Keratinocyte (primary cell): ENCODE results near the gene KIF25. TPM values are rescaled to one million over a fixed set of nuclear protein-coding genes. Genes with fewer than 3 reads are reported as not detected.
"Not testable (repeated sequence)": the region's sequence is repeated elsewhere in the genome, so short reads cannot be mapped to it uniquely, and the experiment has no call there.

Experiments used
- DNase-seq: peaks from one replicate; pipeline ENCODE4 v3.0.0-alpha.2; 2011; ENCODE audit warnings: low read depth, missing footprints, low spot score
- FAIRE-seq: peaks from 2 replicates; lab custom pipeline; 2011; peaks lifted over from hg19 to GRCh38; lab: Jason Lieb, UNC
- H2AFZ ChIP-seq: 2 replicates; pipeline ENCODE4 v1.6.0; 2012; ENCODE audit warnings: low read length, control low read depth, inconsistent platforms; ENCODE audit not compliant: control insufficient read depth
- H3K27ac ChIP-seq: 2 replicates; pipeline ENCODE4 v1.5.1; 2011; ENCODE audit warnings: low read length; ENCODE audit not compliant: control insufficient read depth, insufficient read depth
- H3K27me3 ChIP-seq: 3 replicates; pipeline ENCODE4 v1.6.0; 2011; ENCODE audit warnings: low read length; ENCODE audit not compliant: control insufficient read depth, insufficient read depth; ENCODE audit errors: extremely low read depth
- H3K36me3 ChIP-seq, 2 experiments: 2 replicates in 1 of 2; 3 replicates in 1 of 2; pipeline ENCODE4 v1.5.1; 2011; ENCODE audit warnings: low read length in 2 of 2, mild to moderate bottlenecking in 1 of 2; ENCODE audit not compliant: control insufficient read depth in 2 of 2, insufficient read depth in 2 of 2; ENCODE audit errors: extremely low read depth in 1 of 2
- H3K4me1 ChIP-seq: 3 replicates; pipeline ENCODE4 v1.5.1; 2011; ENCODE audit warnings: low read length; ENCODE audit not compliant: control insufficient read depth, insufficient read depth; ENCODE audit errors: extremely low read depth
- H3K4me2 ChIP-seq: 3 replicates; pipeline ENCODE4 v1.6.0; 2011; ENCODE audit warnings: low read depth, low read length; ENCODE audit not compliant: control insufficient read depth, insufficient read depth; ENCODE audit errors: extremely low read depth
- H3K4me3 ChIP-seq, 3 experiments: fragments of 200-600 bp in 1 of 3; sonication (generic) in 1 of 3; 2 replicates in 2 of 3; 3 replicates in 1 of 3; pipeline ENCODE4 v1.5.1; 2011 to 2016; ENCODE audit warnings: low read length in 3 of 3, mild to moderate bottlenecking in 3 of 3, control low read depth in 2 of 3, inconsistent platforms in 1 of 3, low read depth in 1 of 3, mixed read lengths in 1 of 3, mixed run types in 1 of 3, moderate library complexity in 1 of 3; ENCODE audit not compliant: control insufficient read depth in 2 of 3, insufficient read depth in 2 of 3; ENCODE audit errors: extremely low read depth in 1 of 3
- H3K79me2 ChIP-seq: 2 replicates; pipeline ENCODE4 v1.6.0; 2012; ENCODE audit warnings: low read length; ENCODE audit not compliant: control insufficient read depth, insufficient read depth
- H3K9ac ChIP-seq: 3 replicates; pipeline ENCODE4 v1.6.0; 2011; ENCODE audit warnings: low read length; ENCODE audit not compliant: control insufficient read depth, insufficient read depth; ENCODE audit errors: extremely low read depth
- H3K9me1 ChIP-seq: 3 replicates; pipeline ENCODE4 v1.6.0; 2011; ENCODE audit warnings: low read length; ENCODE audit not compliant: control insufficient read depth, insufficient read depth; ENCODE audit errors: extremely low read depth
- H3K9me3 ChIP-seq: 2 replicates; pipeline ENCODE4 v1.5.1; 2012; ENCODE audit warnings: low read depth, low read length; ENCODE audit not compliant: control insufficient read depth
- H4K20me1 ChIP-seq: 3 replicates; pipeline ENCODE4 v1.6.0; 2011; ENCODE audit warnings: low read length; ENCODE audit not compliant: control insufficient read depth, insufficient read depth; ENCODE audit errors: extremely low read depth
- EZH2 ChIP-seq: IDR thresholded peaks from one replicate; pipeline ENCODE4 v1.6.1; 2012; ENCODE audit warnings: inconsistent platforms, mild to moderate bottlenecking, low read length, moderate library complexity
- dilution Hi-C: fragments of 300-500 bp; cut with MboI; formaldehyde crosslinking; loops from one replicate; pipeline ENCODE4 v1.7.0; 2020; ENCODE audit warnings: low sequenced_read_pairs; ENCODE audit not compliant: extremely low pct_ligation_motif_present
- polyA plus RNA-seq, 5 experiments: library from polyadenylated mRNA; depleted of rRNA in 3 of 5; stranded (reverse) in 3 of 5; stranded (forward) in 1 of 5; unstranded in 1 of 5; fragments of >200 nt; gene quantifications; 1 replicate in 1 of 5; 2 replicates in 3 of 5; 3 replicates in 1 of 5; pipeline versions ENCODE4 v1.2.1 to v1.2.3, GENCODE V29; 2011 to 2012; ENCODE audit warnings: missing spikeins in 2 of 5, low read depth in 1 of 5, low replicate concordance in 1 of 5
- TF ChIP-seq, protein P1 (sequence below), 3 experiments: IDR thresholded peaks in 1 of 3; conservative IDR thresholded peaks in 1 of 3; optimal IDR thresholded peaks in 1 of 3; 2 replicates in 2 of 3; 3 replicates in 1 of 3; pipeline versions ENCODE3 to v1.5.1; 2011; ENCODE audit warnings: low read length in 3 of 3, mild to moderate bottlenecking in 3 of 3, moderate library complexity in 2 of 3, control low read depth in 1 of 3, inconsistent platforms in 1 of 3; ENCODE audit not compliant: insufficient read depth in 2 of 3; ENCODE audit errors: extremely low read depth in 1 of 3

The KIF25 gene
- polyA plus RNA-seq, 1 donor (not counting 4 experiments of a cell fraction or from before 2014, with no cell fraction given): not detected

DNA sequence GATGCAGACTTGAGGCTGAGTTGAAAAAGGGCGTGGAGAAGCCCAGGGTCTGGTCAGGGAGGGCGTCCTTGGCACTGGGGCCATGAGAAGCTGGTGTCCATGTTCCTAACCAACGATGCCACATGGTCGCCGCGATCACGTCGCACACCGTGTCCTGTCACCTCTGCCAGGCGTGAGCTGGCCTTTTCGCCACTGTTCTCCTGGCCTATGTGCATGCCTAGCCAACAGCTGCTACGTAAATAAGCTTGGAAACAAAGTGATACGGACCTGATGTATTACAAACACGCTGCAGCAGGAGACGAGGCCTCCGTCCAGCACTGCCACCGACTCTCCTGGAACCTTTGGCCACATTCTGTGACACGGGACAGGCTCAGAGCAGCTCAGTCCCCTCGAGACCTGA lies 22.0 kb upstream of the KIF25 start:
- no peak overlapping the region for H3K27ac ChIP-seq

DNA sequence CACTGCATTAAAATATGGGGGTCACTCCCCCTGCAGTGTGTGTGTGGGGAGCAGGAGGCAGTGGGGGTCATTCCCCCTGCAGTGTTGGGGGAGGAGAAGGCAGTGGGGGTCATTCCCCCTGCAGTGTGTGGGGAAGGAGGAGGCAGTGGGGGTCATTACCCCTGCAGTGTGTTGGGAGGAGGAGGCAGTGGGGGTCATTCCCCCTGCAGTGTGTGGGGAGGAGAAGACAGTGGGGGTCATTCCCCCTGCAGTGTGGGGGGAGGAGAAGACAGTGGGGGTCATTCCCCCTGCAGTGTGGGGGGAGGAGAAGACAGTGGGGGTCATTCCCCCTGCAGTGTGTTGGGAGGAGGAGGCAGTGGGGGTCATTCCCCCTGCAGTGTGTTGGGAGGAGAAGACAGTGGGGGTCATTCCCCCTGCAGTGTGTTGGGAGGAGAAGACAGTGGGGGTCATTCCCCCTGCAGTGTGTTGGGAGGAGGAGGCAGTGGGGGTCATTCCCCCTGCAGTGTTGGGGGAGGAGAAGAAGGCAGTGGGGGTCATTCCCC lies 21.3 kb upstream of the KIF25 start:
- H3K9ac ChIP-seq, FAIRE-seq, H3K27me3 ChIP-seq, H3K79me2 ChIP-seq, H3K27ac ChIP-seq, H3K4me2 ChIP-seq, H3K9me3 ChIP-seq, H3K36me3 ChIP-seq, H3K4me1 ChIP-seq, H3K4me3 ChIP-seq, dilution Hi-C loops, H3K9me1 ChIP-seq, DNase-seq, H4K20me1 ChIP-seq, H2AFZ ChIP-seq: not testable (repeated sequence)

More for the DNA sequence above, 22.0 kb upstream of the KIF25 start:
- Histone ChIP-seq H3K79me2 (no peaks in the 10 kb centered on the region), H3K9ac (no peak overlapping the region), H3K4me1 (no peaks in the 10 kb centered on the region), H3K36me3 (no peaks in the 10 kb centered on the region), H4K20me1 (no peaks in the 10 kb centered on the region), H2AFZ (no peak overlapping the region), H3K9me1 (no peaks in the 10 kb centered on the region), H3K4me3 (no peak overlapping the region), H3K27me3 (peaks cover 4% of the 10 kb centered on the region), H3K4me2 (no peak overlapping the region), H3K9me3 (no peaks in the 10 kb centered on the region)
- DNase-seq (no peak), FAIRE-seq (no peak)
- dilution Hi-C loops: no loop called here
- no peak for TF ChIP-seq EZH2
- TF ChIP-seq, protein P1, sequence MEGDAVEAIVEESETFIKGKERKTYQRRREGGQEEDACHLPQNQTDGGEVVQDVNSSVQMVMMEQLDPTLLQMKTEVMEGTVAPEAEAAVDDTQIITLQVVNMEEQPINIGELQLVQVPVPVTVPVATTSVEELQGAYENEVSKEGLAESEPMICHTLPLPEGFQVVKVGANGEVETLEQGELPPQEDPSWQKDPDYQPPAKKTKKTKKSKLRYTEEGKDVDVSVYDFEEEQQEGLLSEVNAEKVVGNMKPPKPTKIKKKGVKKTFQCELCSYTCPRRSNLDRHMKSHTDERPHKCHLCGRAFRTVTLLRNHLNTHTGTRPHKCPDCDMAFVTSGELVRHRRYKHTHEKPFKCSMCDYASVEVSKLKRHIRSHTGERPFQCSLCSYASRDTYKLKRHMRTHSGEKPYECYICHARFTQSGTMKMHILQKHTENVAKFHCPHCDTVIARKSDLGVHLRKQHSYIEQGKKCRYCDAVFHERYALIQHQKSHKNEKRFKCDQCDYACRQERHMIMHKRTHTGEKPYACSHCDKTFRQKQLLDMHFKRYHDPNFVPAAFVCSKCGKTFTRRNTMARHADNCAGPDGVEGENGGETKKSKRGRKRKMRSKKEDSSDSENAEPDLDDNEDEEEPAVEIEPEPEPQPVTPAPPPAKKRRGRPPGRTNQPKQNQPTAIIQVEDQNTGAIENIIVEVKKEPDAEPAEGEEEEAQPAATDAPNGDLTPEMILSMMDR (optimal IDR thresholded peaks at IDR 0.05 in 1 of 3, IDR thresholded peaks at IDR 0.05 in 1 of 3, conservative IDR thresholded peaks at IDR 0.05 in 1 of 3; ENCODE audit: extremely low read depth in 1 of 3, insufficient read depth in 2 of 3, low read length in 3 of 3): no peak

DNA sequence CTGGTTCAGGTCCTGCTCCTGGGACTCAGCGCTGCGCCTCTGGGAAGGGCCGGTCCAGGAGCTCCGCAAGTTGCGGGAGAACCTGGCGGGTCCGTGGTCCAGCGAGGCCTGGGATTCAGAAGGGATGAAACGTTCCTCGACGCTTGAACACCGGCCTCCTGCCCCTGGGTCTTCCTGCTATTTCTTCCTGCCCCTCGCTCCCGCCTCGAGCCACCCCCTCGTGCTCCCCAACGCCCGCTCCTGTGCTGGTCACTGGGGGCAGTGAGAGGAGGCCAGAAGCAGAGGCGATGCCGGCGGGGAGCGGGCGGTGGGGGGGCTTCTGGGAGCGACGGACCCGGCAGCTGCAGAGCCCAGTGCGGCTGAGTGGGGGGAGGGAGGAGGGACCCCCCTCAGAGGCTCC lies 20.8 kb upstream of the KIF25 start:
- TF ChIP-seq, protein P1 (optimal IDR thresholded peaks at IDR 0.05 in 1 of 3, IDR thresholded peaks at IDR 0.05 in 1 of 3, conservative IDR thresholded peaks at IDR 0.05 in 1 of 3; ENCODE audit: extremely low read depth in 1 of 3, insufficient read depth in 2 of 3, low read length in 3 of 3): no peak
- no peak for TF ChIP-seq EZH2
- FAIRE-seq (no peak), DNase-seq (no peak)
- H2AFZ ChIP-seq: no peak overlapping the region
- no peak overlapping the region for H3K27ac ChIP-seq
- dilution Hi-C loops: no loop called here
- no peaks in the 10 kb centered on the region for H3K36me3 ChIP-seq
- H3K9me1 ChIP-seq: no peaks in the 10 kb centered on the region
- H3K79me2 ChIP-seq: no peaks in the 10 kb centered on the region
- no peaks in the 10 kb centered on the region for H3K9me3 ChIP-seq
- H3K4me1 ChIP-seq: no peaks in the 10 kb centered on the region
- no peak overlapping the region for H3K4me2 ChIP-seq
- H3K9ac ChIP-seq: no peak overlapping the region
- no peaks in the 10 kb centered on the region for H4K20me1 ChIP-seq
- no peak overlapping the region for H3K4me3 ChIP-seq
- peaks cover 4% of the 10 kb centered on the region for H3K27me3 ChIP-seq
